HepG2 (cell line): ENCODE data around the gene PRELID1. TPM values are rescaled to one million over a fixed set of nuclear protein-coding genes. Genes with fewer than 3 reads are reported as not detected.

Experiments
- AKAP8 ChIP-seq: sonication (generic); formaldehyde crosslinking; IDR thresholded peaks from 2 replicates; pipeline ENCODE4 v1.5.1; 2020; ENCODE audit warnings: mild to moderate bottlenecking, missing genetic modification reagents
- CEBPG ChIP-seq: IDR thresholded peaks from 2 replicates; pipeline ENCODE4 v1.6.1; 2016
- GATAD2A ChIP-seq: IDR thresholded peaks from 2 replicates; pipeline ENCODE4 v1.6.1; 2016
- HMGA1 ChIP-seq: sonication (generic); formaldehyde crosslinking; conservative IDR thresholded peaks from 2 replicates; pipeline ENCODE4 v1.4.0; 2020; ENCODE audit warnings: missing genetic modification reagents
- ISL2 ChIP-seq: sonication (generic); formaldehyde crosslinking; IDR thresholded peaks from 2 replicates; pipeline ENCODE4 v1.5.0; 2020; ENCODE audit warnings: missing genetic modification reagents
- PRMT3 ChIP-seq: sonication (generic); formaldehyde crosslinking; IDR thresholded peaks from 2 replicates; pipeline ENCODE4 v1.8.1; 2022; ENCODE audit warnings: low read depth, mild to moderate bottlenecking, moderate library complexity, missing genetic modification reagents, borderline replicate concordance
- SIN3B ChIP-seq: fragments of 150-350 bp; IDR thresholded peaks from 2 replicates; pipeline ENCODE4 v1.6.1; 2014; ENCODE audit warnings: low read length
- ZFP90 ChIP-seq: sonication (generic); formaldehyde crosslinking; IDR thresholded peaks from 2 replicates; pipeline ENCODE4 v1.8.0; 2022; ENCODE audit warnings: missing genetic modification reagents, mild to moderate bottlenecking, inconsistent platforms, borderline replicate concordance
- ZNF766 ChIP-seq: sonication (generic); formaldehyde crosslinking; IDR thresholded peaks from 2 replicates; pipeline ENCODE4 v1.5.0; 2020; ENCODE audit warnings: missing genetic modification reagents, borderline replicate concordance
- ZSCAN9 ChIP-seq: IDR thresholded peaks from 2 replicates; pipeline ENCODE4 v1.6.1; 2016; ENCODE audit warnings: borderline replicate concordance
- polyA plus RNA-seq, 8 experiments: library from polyadenylated mRNA; depleted of rRNA in 3 of 8; stranded (reverse) in 7 of 8; unstranded in 1 of 8; fragments of >200 nt; fragmentation: Illumina TruSeq in 4 of 8; extraction: Trizol in 4 of 8; gene quantifications; 2 replicates each; pipeline versions ENCODE4 v1.2.1 to v1.2.3, GENCODE V29; 2011 to 2016; ENCODE audit warnings: low read depth in 4 of 8, missing spikeins in 1 of 8, mixed read lengths in 1 of 8; ENCODE audit not compliant: insufficient read depth in 1 of 8
- total RNA-seq, 5 experiments: library from RNA; depleted of rRNA; stranded (reverse); fragments of >200 nt; fragmentation: Illumina TruSeq; extraction: Trizol; gene quantifications; 2 replicates each; pipeline ENCODE4 v1.2.3, GENCODE V29; 2016; ENCODE audit warnings: low read depth in 1 of 5
- TF ChIP-seq, protein P1 (sequence below): sonication (generic); formaldehyde crosslinking; IDR thresholded peaks from 2 replicates; pipeline ENCODE4 v1.5.1; 2020; ENCODE audit warnings: mild to moderate bottlenecking, missing genetic modification reagents, borderline replicate concordance
- TF ChIP-seq, protein P2 (sequence below): sonication (generic); formaldehyde crosslinking; IDR thresholded peaks from 2 replicates; pipeline ENCODE4 v1.4.0; 2020; ENCODE audit warnings: mild to moderate bottlenecking, missing genetic modification reagents
- TF ChIP-seq, protein P3 (sequence below), 2 experiments: sonication (generic) in 1 of 2; formaldehyde crosslinking in 1 of 2; IDR thresholded peaks; 2 replicates each; pipeline versions ENCODE4 v1.6.1 to v1.9.0; 2014 to 2022; ENCODE audit warnings: antibody characterized with exemption in 1 of 2, borderline replicate concordance in 1 of 2, inconsistent platforms in 1 of 2, low read depth in 1 of 2, missing genetic modification reagents in 1 of 2
- TF ChIP-seq, protein P4 (sequence below): sonication (generic); formaldehyde crosslinking; IDR thresholded peaks from 2 replicates; pipeline ENCODE4 v1.8.1; 2023; ENCODE audit warnings: mild to moderate bottlenecking, missing genetic modification reagents

Gene PRELID1
- total and polyA plus RNA-seq, 2 of the 13 experiments (the other 11 are each of a cell fraction or from before 2014, with no cell fraction given), result 250 to 271 TPM

DNA sequence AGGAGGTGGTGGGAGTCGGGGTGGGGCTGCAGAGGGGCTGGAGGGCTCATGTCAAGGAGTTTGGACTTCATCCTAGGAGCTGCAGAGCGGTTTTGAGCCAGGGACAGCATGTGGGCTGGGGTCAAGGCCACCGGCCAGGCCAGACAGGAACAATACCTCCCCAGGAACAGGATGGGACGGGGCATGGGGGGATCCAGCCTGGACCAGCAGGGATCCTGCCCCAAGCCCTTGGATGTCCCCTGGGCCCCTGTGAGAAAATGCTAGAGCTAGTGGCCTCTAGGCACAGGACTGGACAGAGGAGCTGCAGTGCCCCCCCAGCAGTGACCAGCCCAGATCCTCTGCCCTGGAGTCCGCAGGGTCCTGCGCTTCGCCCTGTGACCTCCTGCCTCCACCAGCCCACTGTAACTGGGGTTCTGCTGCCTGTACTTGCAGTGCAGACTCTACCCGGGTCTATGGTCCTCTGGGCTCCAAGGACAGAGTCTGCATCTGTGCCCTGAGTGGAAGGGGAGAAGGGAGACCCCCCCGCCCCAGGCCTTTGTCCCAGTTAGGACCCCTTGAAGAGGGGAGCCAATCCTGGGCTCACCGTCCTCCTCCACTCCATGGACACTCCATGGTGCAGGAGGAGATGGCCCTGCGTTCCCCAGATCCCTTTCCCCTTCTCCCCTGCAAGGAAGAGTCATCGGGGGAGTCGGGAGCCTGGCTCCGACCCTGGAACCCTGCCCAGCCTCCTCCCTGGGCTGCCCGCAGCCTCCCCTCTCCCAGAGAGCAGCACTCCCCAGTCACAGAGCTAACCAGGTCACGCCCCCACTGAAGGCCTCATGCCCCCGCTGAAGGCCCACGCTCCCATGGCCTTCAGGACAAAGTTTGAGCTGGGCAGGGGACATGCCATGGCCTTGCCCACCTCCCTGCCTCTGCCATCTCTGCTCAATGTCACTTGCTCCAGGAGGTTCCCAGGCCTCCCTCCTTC is 11.1 kb downstream of the PRELID1 start (continued):
- TF ChIP-seq AKAP8 (CRISPR knock-in tag) (no peak), PRMT3 (CRISPR knock-in tag) (no peak), HMGA1 (no peak), SIN3B (no peak), ZNF766 (CRISPR knock-in tag) (no peak), ISL2 (CRISPR knock-in tag) (no peak), ZSCAN9 (no peak), GATAD2A (CRISPR knock-in tag) (no peak), CEBPG (no peak), ZFP90 (CRISPR knock-in tag) (no peak)
- TF ChIP-seq, protein P1, sequence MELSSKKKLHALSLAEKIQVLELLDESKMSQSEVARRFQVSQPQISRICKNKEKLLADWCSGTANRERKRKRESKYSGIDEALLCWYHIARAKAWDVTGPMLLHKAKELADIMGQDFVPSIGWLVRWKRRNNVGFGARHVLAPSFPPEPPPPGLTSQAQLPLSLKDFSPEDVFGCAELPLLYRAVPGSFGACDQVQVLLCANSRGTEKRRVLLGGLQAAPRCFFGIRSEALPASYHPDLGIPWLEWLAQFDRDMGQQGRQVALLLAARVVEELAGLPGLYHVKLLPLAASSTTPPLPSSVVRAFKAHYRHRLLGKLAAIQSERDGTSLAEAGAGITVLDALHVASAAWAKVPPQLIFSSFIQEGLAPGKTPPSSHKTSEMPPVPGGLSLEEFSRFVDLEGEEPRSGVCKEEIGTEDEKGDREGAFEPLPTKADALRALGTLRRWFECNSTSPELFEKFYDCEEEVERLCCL (CRISPR knock-in tag), result no peak
- TF ChIP-seq, protein P2, sequence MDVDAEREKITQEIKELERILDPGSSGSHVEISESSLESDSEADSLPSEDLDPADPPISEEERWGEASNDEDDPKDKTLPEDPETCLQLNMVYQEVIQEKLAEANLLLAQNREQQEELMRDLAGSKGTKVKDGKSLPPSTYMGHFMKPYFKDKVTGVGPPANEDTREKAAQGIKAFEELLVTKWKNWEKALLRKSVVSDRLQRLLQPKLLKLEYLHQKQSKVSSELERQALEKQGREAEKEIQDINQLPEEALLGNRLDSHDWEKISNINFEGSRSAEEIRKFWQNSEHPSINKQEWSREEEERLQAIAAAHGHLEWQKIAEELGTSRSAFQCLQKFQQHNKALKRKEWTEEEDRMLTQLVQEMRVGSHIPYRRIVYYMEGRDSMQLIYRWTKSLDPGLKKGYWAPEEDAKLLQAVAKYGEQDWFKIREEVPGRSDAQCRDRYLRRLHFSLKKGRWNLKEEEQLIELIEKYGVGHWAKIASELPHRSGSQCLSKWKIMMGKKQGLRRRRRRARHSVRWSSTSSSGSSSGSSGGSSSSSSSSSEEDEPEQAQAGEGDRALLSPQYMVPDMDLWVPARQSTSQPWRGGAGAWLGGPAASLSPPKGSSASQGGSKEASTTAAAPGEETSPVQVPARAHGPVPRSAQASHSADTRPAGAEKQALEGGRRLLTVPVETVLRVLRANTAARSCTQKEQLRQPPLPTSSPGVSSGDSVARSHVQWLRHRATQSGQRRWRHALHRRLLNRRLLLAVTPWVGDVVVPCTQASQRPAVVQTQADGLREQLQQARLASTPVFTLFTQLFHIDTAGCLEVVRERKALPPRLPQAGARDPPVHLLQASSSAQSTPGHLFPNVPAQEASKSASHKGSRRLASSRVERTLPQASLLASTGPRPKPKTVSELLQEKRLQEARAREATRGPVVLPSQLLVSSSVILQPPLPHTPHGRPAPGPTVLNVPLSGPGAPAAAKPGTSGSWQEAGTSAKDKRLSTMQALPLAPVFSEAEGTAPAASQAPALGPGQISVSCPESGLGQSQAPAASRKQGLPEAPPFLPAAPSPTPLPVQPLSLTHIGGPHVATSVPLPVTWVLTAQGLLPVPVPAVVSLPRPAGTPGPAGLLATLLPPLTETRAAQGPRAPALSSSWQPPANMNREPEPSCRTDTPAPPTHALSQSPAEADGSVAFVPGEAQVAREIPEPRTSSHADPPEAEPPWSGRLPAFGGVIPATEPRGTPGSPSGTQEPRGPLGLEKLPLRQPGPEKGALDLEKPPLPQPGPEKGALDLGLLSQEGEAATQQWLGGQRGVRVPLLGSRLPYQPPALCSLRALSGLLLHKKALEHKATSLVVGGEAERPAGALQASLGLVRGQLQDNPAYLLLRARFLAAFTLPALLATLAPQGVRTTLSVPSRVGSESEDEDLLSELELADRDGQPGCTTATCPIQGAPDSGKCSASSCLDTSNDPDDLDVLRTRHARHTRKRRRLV (CRISPR knock-in tag), result no peak
- TF ChIP-seq, protein P3, sequence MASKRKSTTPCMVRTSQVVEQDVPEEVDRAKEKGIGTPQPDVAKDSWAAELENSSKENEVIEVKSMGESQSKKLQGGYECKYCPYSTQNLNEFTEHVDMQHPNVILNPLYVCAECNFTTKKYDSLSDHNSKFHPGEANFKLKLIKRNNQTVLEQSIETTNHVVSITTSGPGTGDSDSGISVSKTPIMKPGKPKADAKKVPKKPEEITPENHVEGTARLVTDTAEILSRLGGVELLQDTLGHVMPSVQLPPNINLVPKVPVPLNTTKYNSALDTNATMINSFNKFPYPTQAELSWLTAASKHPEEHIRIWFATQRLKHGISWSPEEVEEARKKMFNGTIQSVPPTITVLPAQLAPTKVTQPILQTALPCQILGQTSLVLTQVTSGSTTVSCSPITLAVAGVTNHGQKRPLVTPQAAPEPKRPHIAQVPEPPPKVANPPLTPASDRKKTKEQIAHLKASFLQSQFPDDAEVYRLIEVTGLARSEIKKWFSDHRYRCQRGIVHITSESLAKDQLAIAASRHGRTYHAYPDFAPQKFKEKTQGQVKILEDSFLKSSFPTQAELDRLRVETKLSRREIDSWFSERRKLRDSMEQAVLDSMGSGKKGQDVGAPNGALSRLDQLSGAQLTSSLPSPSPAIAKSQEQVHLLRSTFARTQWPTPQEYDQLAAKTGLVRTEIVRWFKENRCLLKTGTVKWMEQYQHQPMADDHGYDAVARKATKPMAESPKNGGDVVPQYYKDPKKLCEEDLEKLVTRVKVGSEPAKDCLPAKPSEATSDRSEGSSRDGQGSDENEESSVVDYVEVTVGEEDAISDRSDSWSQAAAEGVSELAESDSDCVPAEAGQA (IDR thresholded peaks at IDR 0.05; ENCODE audit: low read depth), result no peak
- TF ChIP-seq, protein P3 (CRISPR knock-in tag; IDR thresholded peaks at IDR 0.05; ENCODE audit: borderline replicate concordance), result no peak
- TF ChIP-seq, protein P4, sequence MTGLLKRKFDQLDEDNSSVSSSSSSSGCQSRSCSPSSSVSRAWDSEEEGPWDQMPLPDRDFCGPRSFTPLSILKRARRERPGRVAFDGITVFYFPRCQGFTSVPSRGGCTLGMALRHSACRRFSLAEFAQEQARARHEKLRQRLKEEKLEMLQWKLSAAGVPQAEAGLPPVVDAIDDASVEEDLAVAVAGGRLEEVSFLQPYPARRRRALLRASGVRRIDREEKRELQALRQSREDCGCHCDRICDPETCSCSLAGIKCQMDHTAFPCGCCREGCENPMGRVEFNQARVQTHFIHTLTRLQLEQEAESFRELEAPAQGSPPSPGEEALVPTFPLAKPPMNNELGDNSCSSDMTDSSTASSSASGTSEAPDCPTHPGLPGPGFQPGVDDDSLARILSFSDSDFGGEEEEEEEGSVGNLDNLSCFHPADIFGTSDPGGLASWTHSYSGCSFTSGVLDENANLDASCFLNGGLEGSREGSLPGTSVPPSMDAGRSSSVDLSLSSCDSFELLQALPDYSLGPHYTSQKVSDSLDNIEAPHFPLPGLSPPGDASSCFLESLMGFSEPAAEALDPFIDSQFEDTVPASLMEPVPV (CRISPR knock-in tag), result no peak
